ENCODE measurements around the gene TAC3. TPM values are rescaled to one million over a fixed set of nuclear protein-coding genes. Genes with fewer than 3 reads are reported as not detected.
A peak's percentile ranks its signal among the peaks of the same experiment; 100 is the strongest.
"Not testable (repeated sequence)": the region's sequence is repeated elsewhere in the genome, so short reads cannot be mapped to it uniquely, and the experiment has no call there.

TAC3 gene
- total RNA-seq, 1 experiment from 2014 or later, result not detected

DNA sequence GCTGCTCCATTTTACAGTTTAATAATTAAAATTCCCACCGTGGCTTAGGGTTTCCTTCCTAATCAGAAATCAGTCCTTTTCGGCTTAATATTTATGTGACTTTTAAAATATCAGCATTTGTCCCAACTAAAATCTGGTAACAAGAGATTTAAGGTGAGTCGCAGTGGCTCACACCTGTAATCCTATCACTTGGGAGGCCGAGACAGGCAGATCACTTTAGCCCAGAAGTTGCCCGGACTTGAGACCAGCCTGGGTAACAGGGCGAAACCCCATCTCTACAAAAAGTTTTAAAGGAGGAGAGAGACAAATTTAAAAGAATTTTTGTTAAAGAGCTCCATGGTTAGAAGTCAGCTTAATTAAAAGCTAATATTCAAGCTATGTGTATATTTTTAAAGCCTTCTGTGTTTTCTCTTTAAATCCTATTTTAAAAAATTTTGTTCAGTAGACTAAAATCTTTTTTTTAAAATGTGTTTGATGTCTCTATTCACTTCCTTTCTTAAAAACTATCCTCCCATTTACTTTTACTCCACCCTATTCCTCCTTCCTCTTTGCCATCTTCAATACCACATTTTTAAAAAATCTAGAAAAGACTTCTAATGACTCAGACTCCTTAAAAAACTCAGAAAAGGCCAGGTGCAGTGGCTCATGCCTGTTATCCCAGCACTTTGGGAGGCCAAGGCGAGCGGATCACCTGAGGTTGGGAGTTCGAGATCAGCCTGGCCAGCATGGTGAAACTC, 3.8 kb upstream of the TAC3 start:
- Mint-ChIP-seq H3K4me3 (ENCODE audit: unreplicated experiment) (no peak overlapping the region), H3K9me3 (ENCODE audit: unreplicated experiment) (no peaks in the 10 kb centered on the region), H3K4me1 (ENCODE audit: insufficient read depth, unreplicated experiment) (no peaks in the 10 kb centered on the region), H3K27me3 (ENCODE audit: insufficient read depth, unreplicated experiment) (peaks cover 10% of the 10 kb centered on the region), H3K27ac (ENCODE audit: low read depth, unreplicated experiment) (peak overlapping the region; percentile 39), H3K36me3 (ENCODE audit: insufficient read depth, unreplicated experiment) (no peaks in the 10 kb centered on the region)
- no TSS peak for BruUV-seq (replicated peaks)
- intact Hi-C loops (cut with micrococcal nuclease), result no loop called here
- CTCF ChIA-PET, result interaction anchor here (1.2 to 3.5 kb wide), 5 partner anchors 9 to 18 kb away, joined by 3 to 12 read pairs (median 8); partner anchors contain the start of gene ZBTB39
- DNase-seq (ENCODE audit: unreplicated experiment), result no peak
- TF ChIP-seq, protein P1, sequence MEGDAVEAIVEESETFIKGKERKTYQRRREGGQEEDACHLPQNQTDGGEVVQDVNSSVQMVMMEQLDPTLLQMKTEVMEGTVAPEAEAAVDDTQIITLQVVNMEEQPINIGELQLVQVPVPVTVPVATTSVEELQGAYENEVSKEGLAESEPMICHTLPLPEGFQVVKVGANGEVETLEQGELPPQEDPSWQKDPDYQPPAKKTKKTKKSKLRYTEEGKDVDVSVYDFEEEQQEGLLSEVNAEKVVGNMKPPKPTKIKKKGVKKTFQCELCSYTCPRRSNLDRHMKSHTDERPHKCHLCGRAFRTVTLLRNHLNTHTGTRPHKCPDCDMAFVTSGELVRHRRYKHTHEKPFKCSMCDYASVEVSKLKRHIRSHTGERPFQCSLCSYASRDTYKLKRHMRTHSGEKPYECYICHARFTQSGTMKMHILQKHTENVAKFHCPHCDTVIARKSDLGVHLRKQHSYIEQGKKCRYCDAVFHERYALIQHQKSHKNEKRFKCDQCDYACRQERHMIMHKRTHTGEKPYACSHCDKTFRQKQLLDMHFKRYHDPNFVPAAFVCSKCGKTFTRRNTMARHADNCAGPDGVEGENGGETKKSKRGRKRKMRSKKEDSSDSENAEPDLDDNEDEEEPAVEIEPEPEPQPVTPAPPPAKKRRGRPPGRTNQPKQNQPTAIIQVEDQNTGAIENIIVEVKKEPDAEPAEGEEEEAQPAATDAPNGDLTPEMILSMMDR (IDR thresholded peaks at IDR 0.05; ENCODE audit: unreplicated experiment), result no peak
- POLR2A ChIA-PET, result interaction anchor here (0.6 to 1.4 kb wide), 4 partner anchors 7 to 155 kb away, joined by 3 to 4 read pairs (median 4); no protein-coding TSS in a partner anchor

DNA sequence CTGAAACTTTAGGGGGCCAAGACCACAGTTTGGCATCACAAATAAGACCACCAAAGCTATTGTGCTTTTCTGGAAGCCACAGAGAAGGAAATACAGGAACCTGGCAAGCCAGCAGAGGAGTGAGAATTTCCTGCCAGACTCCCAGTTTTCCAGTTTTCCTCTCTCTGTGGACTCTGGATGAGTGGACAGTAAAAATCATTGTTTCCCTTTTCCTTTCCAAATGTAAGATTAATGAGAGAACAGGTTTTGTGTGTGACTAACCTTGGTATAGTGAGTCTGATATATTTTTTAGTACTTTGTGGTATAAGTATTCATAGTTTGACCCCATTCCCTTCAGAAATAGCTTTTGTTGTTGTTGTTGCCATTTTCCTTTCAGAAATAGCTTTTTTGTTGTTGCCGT, 2.6 kb upstream of the TAC3 start:
- CTCF ChIA-PET, result interaction anchor here (0.7 to 5.1 kb wide), 7 partner anchors 8 to 42 kb away, joined by 3 to 49 read pairs (median 5); partner anchors contain the start of gene ZBTB39
- no TSS peak for BruUV-seq (replicated peaks)

DNA sequence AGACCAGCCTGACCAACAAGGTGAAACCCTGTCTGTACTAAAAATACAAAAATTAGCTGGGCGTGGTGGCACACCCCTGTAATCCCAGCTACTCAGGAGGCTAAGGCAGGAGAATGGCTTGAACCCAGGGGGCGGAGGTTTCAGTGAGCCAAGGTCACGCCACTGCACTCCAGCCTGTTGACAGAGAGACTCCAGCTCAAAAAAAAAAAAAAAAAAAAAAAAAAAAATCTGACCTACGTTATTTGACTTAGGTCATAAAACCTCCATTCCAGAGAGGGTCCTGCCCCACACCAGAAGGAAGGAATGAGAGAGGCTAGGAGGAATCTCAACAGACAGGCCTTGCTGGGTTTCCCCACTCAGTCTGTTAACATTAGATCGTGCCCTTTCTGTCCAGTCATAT, 2.0 kb upstream of the TAC3 start:
- CTCF ChIA-PET, result interaction anchor here (0.7 to 5.1 kb wide), 8 partner anchors 7 to 43 kb away, joined by 3 to 49 read pairs (median 4); partner anchors contain the start of gene ZBTB39
- POLR2A ChIA-PET, result interaction anchor here (1.1 kb wide), 1 partner anchor 19 kb away, joined by 3 read pairs; no protein-coding TSS in a partner anchor
- not testable (repeated sequence) for H3K4me1 Mint-ChIP-seq (ENCODE audit: insufficient read depth, unreplicated experiment)

More for the DNA sequence above, 2.6 kb upstream of the TAC3 start:
- H3K4me3 Mint-ChIP-seq (ENCODE audit: unreplicated experiment), result no peak overlapping the region
- H3K27ac Mint-ChIP-seq (ENCODE audit: low read depth, unreplicated experiment), result no peak overlapping the region
- no peaks in the 10 kb centered on the region for H3K4me1 Mint-ChIP-seq (ENCODE audit: insufficient read depth, unreplicated experiment)
- H3K9me3 Mint-ChIP-seq (ENCODE audit: unreplicated experiment), result no peaks in the 10 kb centered on the region
- TF ChIP-seq, protein P1 (IDR thresholded peaks at IDR 0.05; ENCODE audit: unreplicated experiment), result no peak
- intact Hi-C loops (cut with micrococcal nuclease), result no loop called here
- H3K36me3 Mint-ChIP-seq (ENCODE audit: insufficient read depth, unreplicated experiment), result no peaks in the 10 kb centered on the region
- POLR2A ChIA-PET, result interaction anchor here (0.6 to 1.3 kb wide), 3 partner anchors 11 to 54 kb away, joined by 3 to 4 read pairs (median 3); no protein-coding TSS in a partner anchor
- no peak for DNase-seq (ENCODE audit: unreplicated experiment)
- H3K27me3 Mint-ChIP-seq (ENCODE audit: insufficient read depth, unreplicated experiment), result peaks cover 22% of the 10 kb centered on the region

DNA sequence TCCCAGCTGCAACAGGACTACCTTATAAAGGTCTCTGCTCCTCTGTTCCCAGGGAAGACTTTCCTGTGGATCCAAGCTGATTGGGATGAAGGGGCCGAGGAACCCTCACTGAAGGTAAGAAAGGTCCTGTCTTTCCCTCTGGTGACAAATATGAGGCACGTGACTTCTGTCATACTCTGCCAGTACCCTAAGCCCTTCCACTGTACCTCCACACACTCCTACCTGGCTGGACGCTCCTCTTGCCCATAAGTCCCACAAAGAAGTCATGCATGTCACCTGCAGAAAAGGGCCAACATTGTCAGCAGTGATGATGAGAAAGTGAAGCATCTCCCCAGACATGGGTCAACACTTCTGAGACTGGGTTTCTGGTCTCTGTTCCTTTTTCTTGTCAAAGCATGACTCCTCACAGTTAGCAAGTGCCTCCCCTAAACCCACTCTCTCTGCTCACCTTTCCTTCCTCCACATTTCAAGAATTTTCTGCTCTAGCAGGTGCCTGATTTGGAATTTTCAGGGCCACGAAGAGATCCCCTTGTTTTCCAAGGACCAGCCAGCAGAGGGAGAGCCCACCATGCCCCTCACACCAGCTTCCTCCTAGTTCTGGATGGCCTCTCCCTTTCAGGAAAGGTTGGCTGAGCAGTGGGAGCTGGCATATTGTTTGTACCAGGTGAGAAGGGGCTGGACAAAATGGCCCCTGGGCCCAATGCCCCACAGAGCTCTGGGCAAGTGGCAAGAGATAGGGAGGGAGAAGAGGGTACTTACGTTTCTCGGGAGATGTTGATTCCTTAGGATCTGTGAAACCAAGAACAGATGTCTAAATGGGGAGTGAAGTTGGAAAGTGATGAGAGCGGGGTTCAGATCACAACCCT, 3.5 kb downstream of the TAC3 start:
- no peak for DNase-seq (ENCODE audit: unreplicated experiment)
- H3K4me1 Mint-ChIP-seq (ENCODE audit: insufficient read depth, unreplicated experiment), result peaks cover 6% of the 10 kb centered on the region
- H3K9me3 Mint-ChIP-seq (ENCODE audit: unreplicated experiment), result no peaks in the 10 kb centered on the region
- peaks cover 40% of the 10 kb centered on the region for H3K27me3 Mint-ChIP-seq (ENCODE audit: insufficient read depth, unreplicated experiment)
- no peaks in the 10 kb centered on the region for H3K36me3 Mint-ChIP-seq (ENCODE audit: insufficient read depth, unreplicated experiment)
- ChIA-PET CTCF (interaction anchor here (0.6 to 11.3 kb wide), 3 partner anchors 49 to 257 kb away, joined by 3 to 231 read pairs (median 5); no protein-coding TSS in a partner anchor), POLR2A (no interaction called here)
- TF ChIP-seq, protein P1 (IDR thresholded peaks at IDR 0.05; ENCODE audit: unreplicated experiment), result no peak
- H3K4me3 Mint-ChIP-seq (ENCODE audit: unreplicated experiment), result no peak overlapping the region
- BruUV-seq (replicated peaks), result no TSS peak
- intact Hi-C loops (cut with micrococcal nuclease), result no loop called here
- no peak overlapping the region for H3K27ac Mint-ChIP-seq (ENCODE audit: low read depth, unreplicated experiment)

More for the DNA sequence above, 2.0 kb upstream of the TAC3 start:
- DNase-seq (ENCODE audit: unreplicated experiment); H3K36me3 Mint-ChIP-seq (ENCODE audit: insufficient read depth, unreplicated experiment); H3K4me3 Mint-ChIP-seq (ENCODE audit: unreplicated experiment); H3K9me3 Mint-ChIP-seq (ENCODE audit: unreplicated experiment); BruUV-seq (replicated peaks); H3K27ac Mint-ChIP-seq (ENCODE audit: low read depth, unreplicated experiment); intact Hi-C loops (cut with micrococcal nuclease): not testable (repeated sequence)
- H3K27me3 Mint-ChIP-seq (ENCODE audit: insufficient read depth, unreplicated experiment), result peaks cover 28% of the 10 kb centered on the region

Data from MCF 10A (cell line).